ENCODE data around the gene GABRD.

GABRD gene

DNA sequence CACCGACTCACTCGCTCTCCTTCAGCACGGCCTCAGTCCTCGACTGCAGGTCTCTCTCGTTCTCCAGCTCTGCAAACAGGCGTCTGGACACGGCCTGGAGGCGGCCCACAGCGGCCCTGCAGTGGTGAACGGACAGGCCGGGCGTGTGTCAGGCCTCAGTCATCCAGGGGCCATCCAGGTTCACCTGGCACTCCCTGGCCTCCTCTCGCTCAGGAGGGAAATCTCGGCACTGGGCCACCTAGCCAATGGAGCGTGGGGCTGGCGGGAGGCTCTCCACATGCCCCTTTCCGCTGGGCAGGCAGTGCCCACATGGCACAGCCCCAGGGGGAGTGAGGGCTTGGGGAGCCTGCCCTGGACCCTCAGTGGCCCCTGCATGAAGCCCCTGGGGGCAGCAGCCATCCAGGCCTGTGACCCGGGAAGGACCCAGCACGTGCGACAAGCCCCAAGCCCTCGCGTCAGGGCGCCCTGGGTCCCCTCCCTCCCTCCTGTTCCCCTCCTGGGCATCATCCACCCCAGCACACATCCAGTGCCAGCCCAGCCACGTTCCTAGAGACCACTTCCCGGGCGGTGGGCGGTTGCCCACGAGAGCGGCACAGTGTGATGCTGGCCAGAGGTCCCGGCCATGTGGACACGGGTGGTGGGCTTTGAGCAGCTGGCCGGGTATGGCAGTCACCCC is 33.6 kb upstream of the GABRD start:
- DNase-seq (ENCODE audit: low read depth) = no peak

DNA sequence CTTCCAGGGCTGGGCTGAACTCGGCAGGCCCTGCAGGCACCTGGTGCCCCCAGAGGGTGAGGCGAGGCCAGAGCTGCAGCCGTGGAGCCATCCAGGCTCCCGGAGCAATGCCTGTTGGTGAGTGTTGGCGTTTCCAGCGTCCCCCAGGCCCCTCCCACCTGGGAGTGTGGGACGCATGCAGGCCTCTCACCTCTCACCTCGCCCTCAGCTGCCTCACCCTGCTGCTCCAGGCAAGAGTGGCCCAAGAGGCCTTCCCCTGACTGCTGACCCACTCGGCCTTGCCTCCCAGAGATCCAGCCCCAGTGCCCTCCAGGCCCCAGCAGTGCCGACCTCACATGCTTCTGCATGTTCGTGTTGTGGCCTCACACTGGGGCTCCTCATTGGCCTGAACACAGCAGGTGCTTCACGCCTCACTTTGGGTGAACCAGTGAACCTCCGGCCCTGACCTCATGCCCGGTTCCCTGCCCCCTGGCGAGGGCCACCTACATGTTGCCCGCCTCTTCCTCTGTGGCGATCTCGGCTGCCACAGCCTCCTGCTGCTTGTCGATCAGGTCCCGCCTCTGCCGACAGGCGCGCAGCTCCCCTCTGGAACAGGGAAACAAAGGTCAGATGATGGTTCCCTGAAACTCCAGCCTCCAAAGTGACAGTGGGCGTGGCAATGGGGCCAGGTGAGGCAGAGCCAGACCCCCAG is 32.5 kb upstream of the GABRD start:
- DNase-seq (ENCODE audit: low read depth) = no peak

- DNase-seq (ENCODE audit: low read depth) = no peak
These were observed 32.0 kb upstream of the GABRD start for GRCh38 chr1:1987142-1987510.

DNA sequence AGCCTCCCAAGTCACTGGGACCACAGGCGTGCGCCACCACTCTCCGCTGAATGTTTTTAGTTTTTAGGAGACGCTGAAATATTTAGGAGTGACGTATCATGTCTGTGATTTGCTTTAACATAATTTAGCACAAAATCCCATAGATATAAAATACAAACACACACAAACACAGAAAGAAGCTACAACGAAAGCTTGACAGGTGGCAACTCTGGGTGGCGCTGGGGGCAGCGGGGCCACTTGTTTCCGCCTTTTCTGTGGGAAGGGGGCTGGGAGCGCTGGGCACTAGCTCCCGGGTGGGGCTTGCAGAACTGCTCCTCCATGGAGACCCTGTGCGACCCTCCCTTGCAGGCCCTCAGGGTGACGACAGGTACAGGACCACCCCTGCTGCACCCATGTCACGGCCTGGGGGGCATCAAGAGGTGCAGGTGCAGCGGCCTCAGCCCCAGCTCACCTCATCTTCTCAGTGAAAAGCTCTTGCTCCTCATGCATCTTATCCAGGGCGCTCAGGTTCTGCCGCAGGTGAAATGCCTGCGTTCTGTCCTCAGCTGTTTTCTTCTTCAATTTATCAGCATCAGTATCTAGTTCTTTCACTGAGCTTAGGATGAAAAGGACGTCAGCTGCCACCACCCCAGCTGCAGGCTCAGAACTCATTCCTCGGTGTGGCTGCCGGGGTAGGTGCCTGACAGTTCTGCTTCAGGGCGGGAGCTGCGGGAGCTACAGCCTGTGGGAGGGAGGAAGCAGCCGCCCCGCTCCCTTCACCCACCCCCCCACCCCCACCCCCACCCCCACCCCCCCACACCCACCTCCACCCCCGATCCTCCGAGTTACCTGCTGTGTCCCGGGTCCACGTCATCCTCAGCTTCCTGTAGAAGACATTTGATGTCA is 30.8 kb upstream of the GABRD start:
- DNase-seq (ENCODE audit: low read depth) = no peak

DNA sequence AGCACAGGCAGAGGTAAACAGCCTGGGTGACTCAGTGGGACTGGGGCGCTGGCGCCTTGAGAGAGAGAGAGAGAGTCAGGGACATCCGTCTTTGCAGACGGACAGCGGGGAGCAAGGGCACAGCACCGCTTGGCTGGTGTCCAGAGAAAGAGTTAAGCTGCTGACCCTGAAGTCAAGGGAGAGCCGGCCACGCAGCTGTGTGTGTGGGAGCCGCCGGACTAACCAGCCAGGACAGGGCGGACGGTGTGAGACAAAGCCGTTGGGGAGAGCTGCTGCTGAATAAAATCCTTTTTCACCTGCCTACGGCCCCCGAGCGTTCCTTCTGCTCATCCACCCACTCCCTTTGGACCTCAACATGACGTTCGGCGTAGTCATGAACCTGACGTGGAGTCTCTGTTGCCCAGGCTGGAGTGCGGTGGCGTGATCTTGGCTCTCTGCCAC is 30.0 kb upstream of the GABRD start:
- no peak for DNase-seq (ENCODE audit: low read depth)

GRCh38 chr1:1989789-1990188 is 29.4 kb upstream of the GABRD start:
- DNase-seq (ENCODE audit: low read depth) = no peak

DNA sequence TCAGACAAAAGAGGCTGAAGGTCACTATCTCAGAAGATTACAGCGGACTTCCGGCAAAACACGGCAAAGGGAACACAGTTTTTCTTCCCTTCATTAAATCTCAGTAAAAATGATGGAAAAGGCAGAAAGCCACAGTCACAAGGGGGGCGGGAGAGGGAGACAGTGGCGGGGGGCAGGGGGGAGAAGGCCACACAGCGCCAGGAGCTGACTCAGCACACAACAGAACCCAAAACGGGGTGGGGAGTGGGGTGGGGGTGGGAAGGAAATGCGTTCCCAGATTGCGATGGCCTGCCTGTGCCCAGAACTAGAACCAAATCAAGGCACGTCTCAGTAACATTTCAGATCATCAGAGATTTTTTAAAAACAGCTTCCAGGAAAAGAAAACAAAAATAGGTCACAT is 28.9 kb upstream of the GABRD start:
- DNase-seq (ENCODE audit: low read depth) = no peak

- no peak for DNase-seq (ENCODE audit: low read depth)
These were observed 24.6 kb upstream of the GABRD start for GRCh38 chr1:1994536-1994935.

- DNase-seq (ENCODE audit: low read depth) = peak; percentile 55
These were observed 22.9 kb upstream of the GABRD start for GRCh38 chr1:1996207-1996651.

- DNase-seq (ENCODE audit: low read depth) = no peak
These were observed 21.6 kb upstream of the GABRD start for GRCh38 chr1:1997576-1997975.

GRCh38 chr1:2000432-2000831 is 18.7 kb upstream of the GABRD start:
- DNase-seq (ENCODE audit: low read depth) = no peak

- DNase-seq (ENCODE audit: low read depth) = no peak
These were observed 18.3 kb upstream of the GABRD start for GRCh38 chr1:2000850-2001249.

DNA sequence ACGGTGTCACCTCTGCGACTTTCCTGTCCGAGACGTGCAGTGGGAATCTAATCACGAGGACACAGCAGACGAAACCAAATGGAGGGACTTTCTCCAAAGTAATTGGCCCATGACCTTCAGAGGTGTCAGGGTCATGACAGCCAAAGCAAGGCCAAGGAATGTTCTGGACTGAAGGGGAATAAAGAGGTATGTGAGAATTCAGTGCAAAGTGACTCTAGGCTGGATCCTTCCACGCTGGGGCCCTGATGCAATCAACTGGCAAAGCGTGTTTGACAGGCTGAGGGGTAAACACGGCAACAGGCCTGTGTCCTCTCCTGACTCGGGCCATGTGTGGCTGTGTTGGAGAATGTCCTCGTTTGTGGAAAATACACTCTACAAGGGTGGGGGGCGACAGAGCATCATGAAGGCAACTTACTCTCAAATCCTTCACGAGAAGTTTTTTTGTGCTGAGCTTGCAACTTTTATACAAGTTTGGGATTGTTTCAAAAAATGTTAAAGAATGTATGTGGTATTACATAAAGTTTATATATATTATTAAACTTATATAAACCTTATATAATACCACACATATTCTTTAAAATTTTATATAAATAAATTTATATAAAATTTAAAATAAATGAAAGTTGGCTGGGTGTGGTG is 17.3 kb upstream of the GABRD start:
- no peak for DNase-seq (ENCODE audit: low read depth)

DNA sequence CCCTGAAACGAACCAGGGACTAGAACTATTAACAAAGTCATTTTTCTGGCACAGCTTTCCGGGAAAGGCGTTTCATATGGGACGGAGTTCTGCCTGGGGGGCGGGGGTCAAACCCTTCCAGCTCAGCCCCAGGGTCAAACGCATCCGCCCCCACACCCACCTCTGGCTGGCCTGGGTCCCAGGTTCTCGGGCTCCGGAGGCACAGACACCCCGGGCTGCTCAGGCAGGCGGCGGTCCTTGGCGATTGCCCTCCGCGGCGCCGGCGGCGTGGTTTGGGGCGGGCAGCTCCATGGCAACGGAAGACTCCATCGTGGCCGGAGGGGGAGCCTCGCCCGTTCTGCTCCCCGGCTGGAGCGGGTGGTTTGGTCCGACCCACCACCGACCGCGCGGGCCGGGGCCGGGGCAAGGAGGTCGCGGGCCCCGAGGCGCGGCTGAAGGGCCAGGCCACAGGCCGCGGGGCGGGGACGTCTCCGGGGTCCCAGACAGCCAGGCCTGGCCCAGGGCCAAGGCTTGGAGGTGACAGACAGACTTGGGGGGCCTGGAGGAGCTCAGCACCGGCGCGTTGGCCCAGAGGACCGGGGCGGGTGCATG is 15.5 kb upstream of the GABRD start, which contains the start of gene CFAP74:
CFAP74 (minus strand) TSS at position 246 of the 591 bp plus-strand sequence. CDS start 12,830 bp downstream, outside the sequence.
- peak; percentile 22 for DNase-seq (ENCODE audit: low read depth)

GRCh38 chr1:2004856-2005255 is 14.3 kb upstream of the GABRD start:
- no peak for DNase-seq (ENCODE audit: low read depth)

GRCh38 chr1:2009101-2010053 is 9.8 kb upstream of the GABRD start:
- no peak for DNase-seq (ENCODE audit: low read depth)

DNA sequence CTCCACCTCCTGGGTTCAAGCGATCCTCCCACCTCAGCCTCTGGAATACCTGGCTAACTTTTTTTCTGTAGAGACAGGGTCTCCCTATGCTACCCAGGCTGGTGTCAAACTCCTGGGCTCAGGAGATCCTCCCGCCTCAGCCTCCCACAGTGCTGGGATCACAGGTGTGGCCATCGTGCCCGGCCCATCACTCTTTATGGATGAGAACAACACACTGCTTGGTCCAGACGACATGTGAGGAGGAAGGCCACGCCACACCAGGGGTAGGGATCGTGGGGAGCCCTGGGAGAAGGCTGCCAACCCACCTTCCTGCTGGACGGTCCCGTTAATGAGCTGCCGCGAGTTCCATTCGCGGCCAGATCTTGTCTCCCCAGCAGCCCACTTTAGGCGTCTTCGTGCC is 5.0 kb upstream of the GABRD start:
- no peak for DNase-seq (ENCODE audit: low read depth)

DNA sequence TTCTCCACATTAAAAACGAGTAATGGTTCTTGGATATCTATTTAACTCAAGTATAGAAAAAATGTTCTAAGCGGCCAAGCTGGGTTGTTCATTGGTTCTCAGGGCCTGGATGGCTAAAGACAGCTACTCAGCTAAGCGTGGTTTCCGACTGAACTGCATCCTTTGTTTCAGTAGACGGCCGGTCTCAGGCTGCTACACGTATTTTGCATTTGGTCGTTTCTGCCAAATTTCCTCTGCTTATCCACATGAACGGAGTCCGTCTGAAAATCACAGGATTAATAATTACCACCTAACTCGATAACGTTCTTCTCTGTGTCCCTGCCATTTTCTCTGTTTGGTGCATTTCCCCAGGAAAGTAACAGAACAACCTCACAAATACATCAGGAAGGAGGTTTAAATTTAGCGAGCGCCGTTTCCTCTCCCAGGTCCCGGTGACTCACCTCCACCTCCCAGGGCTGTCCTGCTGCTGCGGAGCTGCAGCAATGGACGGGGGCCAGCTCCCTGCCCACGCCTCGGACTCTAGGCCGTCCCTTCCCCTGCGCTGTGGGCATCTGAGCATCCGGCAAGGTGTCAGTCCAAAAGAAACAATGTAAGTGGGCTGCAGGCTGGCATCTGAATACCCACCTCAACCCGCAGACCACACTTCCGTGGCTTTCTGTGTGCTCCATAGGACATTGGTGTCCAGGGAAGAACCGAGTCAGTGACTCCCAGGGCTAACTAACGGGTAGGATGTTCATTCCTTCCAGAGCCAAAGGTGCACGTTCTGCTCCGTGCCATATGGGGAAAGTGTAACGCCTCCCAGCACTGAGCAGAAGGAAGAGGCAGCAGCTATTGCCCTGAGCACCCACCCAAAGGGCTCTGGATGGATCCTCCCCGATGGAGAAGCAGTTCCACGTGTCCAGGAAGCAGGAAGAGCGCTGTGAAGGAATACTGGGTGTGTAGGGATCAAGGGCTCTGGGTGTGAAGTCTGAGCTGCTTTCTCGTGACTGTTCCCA is 4.1 kb upstream of the GABRD start:
- no peak for DNase-seq (ENCODE audit: low read depth)

DNA sequence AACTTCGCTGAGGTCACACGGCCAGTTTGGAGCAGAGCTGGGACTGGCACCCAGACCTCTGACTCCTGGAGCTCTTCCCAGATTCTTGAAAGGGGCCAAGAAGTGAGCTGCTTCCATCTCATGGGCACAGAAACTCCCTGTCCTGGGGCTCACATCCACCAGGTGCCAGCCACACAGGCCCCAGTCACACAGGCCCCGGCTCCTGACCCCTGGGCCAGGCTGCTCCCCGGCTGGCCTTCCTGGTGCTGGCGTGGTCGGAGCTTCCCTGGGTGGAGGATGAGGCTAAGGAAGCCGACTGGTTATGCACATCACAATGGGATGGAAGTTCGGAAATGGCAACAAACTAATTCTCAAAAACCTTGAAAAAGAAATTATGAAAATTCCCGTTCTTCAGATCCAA is 3.0 kb upstream of the GABRD start:
- DNase-seq (ENCODE audit: low read depth) = no peak
